Vagina (tissue), 2 donors: Measurements from ENCODE around the gene OLFML2B.

Experiments used
- CTCF ChIP-seq, 3 experiments: fragments of 450-650 bp in 2 of 3; fragments of 200-600 bp in 1 of 3; sonication (generic) in 1 of 3; IDR thresholded peaks; one replicate each; pipeline ENCODE4 v1.5.1; 2017 to 2019; ENCODE audit warnings: antibody characterized with exemption in 3 of 3, mild to moderate bottlenecking in 2 of 3, moderate library complexity in 2 of 3
- POLR2A ChIP-seq, 2 donors: fragments of 450-650 bp; IDR thresholded peaks; one replicate each; pipeline ENCODE4 v1.6.1; 2017; ENCODE audit warnings: antibody characterized with exemption in 2 of 2, mild to moderate bottlenecking in 2 of 2, moderate library complexity in 2 of 2
- POLR2AphosphoS5 ChIP-seq, 2 donors: sonication (generic); formaldehyde crosslinking; IDR thresholded peaks; one replicate each; pipeline ENCODE4 v1.9.0; 2017; ENCODE audit warnings: antibody characterized with exemption in 2 of 2, mild to moderate bottlenecking in 2 of 2, low read depth in 1 of 2; ENCODE audit not compliant: insufficient read depth in 1 of 2

GRCh38 chr1:161952607-161953172 is 71.0 kb downstream of the OLFML2B start:
- no peak for TF ChIP-seq CTCF (IDR thresholded peaks at IDR 0.05)
- no peak for TF ChIP-seq POLR2A (IDR thresholded peaks at IDR 0.05)
- no peak for TF ChIP-seq POLR2AphosphoS5 (IDR thresholded peaks at IDR 0.05; ENCODE audit: insufficient read depth in 1 of 2, low read depth in 1 of 2)
